HG03439 (cell line): Measurements from ENCODE around the gene GPRC5B.

ENCODE experiments used
- ATAC-seq: cut with Tn5 transposase; IDR thresholded peaks from one replicate; pipeline ENCODE4 v1.9.1; 2021; ENCODE audit warnings: mild to moderate bottlenecking, moderate library complexity; ENCODE audit not compliant: unreplicated experiment

The GPRC5B gene

GRCh38 chr16:19822533-19822932 is 62.1 kb downstream of the GPRC5B start:
- no peak for ATAC-seq

- ATAC-seq: no peak
Measured at GRCh38 chr16:19817875-19818274, 66.8 kb downstream of the GPRC5B start.

- ATAC-seq: no peak
Measured at GRCh38 chr16:19817122-19817521, 67.5 kb downstream of the GPRC5B start.

- no peak for ATAC-seq
Measured at GRCh38 chr16:19815418-19815817, 69.2 kb downstream of the GPRC5B start.

- ATAC-seq: no peak
Measured at GRCh38 chr16:19812986-19813385, 71.7 kb downstream of the GPRC5B start.

GRCh38 chr16:19810817-19811731 is 73.6 kb downstream of the GPRC5B start:
- ATAC-seq: no peak

GRCh38 chr16:19809693-19810092 is 75.0 kb downstream of the GPRC5B start:
- ATAC-seq: no peak

GRCh38 chr16:19809121-19809635 is 75.5 kb downstream of the GPRC5B start:
- no peak for ATAC-seq

GRCh38 chr16:19808061-19808641 is 76.5 kb downstream of the GPRC5B start:
- ATAC-seq: no peak
